CD4-positive, alpha-beta T cell treated with Interleukin-6 at 100 ng/mL for 8 hours (primary cell): Measurements from ENCODE around the gene KRTAP1-1.
"Not testable (repeated sequence)": the region's sequence is repeated elsewhere in the genome, so short reads cannot be mapped to it uniquely, and the experiment has no call there.

ENCODE experiments used
- DNase-seq: peaks from one replicate; pipeline ENCODE4 v3.0.0-alpha.2; 2020; ENCODE audit warnings: mixed read lengths, low spot score

KRTAP1-1 gene

GRCh38 chr17:41040783-41041571, at the start of gene KRTAP1-1:
Gene KRTAP1-1 (minus strand): TSS chr17:41041450. CDS start chr17:41041397, 53 bp downstream.
- not testable (repeated sequence) for DNase-seq

DNA sequence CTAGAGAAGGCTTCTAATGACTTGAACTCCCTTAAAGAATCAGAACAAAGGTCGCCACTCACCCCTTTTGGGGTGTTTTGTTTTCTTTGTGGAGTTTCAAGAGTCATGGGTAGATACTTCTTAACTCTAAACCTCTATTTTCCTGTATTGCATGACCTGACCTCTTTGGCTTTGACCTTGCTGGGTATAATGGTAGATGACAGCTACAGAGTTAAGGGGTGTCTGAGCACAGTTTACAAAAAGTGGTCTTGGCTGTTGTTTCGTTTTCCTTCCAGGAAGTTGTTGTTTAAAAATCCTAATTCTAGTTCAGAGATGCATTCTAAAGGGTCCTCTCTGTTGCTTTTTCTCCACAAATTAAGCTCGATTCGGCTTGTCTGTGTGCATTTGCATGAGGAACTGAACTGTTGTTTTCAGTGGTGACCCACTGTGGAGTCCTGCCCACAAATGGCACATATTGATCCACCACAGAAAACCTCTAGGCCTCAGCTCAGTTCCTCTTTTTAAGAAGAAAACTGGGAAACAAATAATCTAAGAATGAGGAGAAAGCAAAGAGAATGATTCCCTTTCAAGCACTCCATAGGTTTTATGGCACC, 47.6 kb upstream of the KRTAP1-1 start:
- DNase-seq, result not testable (repeated sequence)

DNA sequence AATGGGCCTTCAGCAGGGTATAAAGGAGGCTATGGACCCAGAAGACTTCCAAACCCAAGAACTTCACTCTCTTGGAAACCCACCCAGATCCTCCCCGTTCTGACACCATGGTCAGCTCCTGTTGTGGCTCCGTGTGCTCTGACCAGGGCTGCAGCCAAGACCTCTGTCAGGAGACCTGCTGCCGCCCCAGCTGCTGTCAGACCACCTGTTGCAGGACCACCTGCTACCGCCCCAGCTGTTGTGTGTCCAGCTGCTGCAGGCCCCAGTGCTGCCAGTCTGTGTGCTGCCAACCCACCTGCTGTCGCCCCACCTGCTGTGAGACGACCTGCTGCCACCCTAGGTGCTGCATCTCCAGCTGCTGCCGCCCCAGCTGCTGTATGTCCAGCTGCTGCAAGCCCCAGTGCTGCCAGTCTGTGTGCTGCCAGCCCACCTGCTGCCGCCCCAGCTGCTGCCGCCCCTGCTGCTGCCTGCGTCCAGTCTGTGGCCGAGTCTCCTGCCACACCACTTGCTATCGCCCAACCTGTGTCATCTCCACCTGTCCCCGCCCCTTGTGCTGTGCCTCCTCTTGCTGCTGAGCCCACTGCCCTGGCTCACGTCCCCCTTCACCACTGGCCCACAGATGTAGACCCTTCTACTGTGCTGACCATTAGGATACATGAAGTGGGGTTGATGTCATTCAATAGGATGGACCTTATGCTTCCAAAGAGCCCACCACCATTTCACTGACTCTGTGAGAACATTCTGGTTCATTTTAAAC, 43.0 kb upstream of the KRTAP1-1 start, which contains the start of gene KRTAP4-7:
KRTAP4-7 (plus strand) TSS at position 51 of the 757 bp plus-strand sequence; CDS start at position 108, 57 bp downstream.
- not testable (repeated sequence) for DNase-seq

- not testable (repeated sequence) for DNase-seq
Measured at GRCh38 chr17:41083427-41083826, 42.2 kb upstream of the KRTAP1-1 start.

DNA sequence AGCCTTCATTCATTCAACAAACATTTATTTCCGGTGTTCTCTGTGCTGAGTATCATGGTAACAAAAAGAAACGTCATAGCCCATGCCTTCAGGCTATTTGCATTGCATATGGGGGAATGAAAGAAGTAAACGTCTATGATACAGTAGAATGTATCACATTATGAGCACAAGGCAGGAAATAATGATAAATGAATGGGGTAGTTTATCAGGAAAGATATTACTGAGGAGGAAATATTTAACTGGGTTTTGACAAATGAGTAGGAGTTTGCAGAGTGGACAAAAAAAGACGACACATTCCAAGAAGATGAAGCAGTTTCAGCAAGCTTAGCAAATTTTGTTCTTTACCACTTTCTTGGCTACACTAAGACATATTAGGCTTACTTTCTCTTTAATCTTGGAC, 41.4 kb upstream of the KRTAP1-1 start:
- DNase-seq, result no peak

DNA sequence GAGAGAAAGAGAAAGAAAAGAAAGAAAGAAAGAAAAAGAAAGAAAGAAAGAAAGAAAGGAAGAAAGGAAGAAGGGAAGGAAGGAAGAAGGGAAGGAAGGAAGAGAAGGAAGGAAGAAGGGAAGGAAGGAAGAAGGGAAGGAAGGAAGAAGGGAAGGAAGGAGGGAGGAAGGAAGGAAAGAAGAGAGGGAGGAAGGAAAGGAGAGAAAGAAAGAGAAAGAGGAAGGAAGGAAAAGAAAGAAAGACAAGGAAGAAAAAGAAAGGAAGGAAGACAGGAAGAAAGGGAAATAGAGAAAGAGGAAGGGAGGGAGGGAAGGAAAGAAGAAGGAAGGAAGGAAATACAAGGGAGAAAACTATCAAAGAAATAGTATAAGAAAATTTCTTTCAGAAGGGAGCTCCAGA, 35.5 kb upstream of the KRTAP1-1 start:
- DNase-seq, result no peak

DNA sequence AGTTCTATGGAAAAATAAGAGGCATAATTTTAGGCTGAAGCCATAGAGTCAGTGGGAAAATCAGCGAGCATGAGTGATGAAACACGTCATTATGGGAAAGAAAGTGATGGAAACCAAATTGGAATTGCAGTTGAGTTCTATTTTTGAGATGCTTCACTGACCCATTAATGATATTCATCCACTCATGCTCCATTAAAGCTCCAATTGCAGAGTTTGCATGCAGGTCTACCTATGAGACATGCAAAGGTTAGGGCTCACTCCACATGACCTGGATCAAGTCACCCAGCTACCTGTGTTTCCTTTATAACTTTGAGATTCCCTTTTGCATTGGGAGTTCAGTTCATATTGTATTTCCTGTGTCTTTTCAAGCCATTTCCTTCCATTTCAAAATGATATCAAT, 32.4 kb upstream of the KRTAP1-1 start:
- no peak for DNase-seq

GRCh38 chr17:41071606-41072360, 30.5 kb upstream of the KRTAP1-1 start:
- no peak for DNase-seq

- no peak for DNase-seq
Measured at GRCh38 chr17:41069031-41069430, 27.8 kb upstream of the KRTAP1-1 start.

DNA sequence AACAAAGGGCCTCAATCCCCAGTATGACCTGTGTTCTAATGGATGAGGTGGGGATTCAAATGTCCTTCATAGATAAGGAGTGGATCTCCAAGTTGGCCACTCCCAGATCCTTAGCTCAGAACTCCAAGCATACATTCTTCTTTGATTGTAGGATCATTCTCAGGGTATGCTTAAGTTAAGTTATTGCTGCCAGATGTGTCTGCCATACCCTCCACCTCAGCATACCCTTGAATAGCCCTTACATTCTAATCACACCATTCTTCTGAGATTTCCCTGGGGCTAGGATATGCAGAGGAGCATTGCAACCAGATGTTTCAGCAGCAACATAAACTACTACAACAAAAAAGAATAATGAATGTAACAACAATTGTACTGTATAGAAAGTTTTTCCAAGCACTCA, 26.0 kb upstream of the KRTAP1-1 start:
- no peak for DNase-seq

- no peak for DNase-seq
Measured at GRCh38 chr17:41065829-41066624, 24.8 kb upstream of the KRTAP1-1 start, which contains the start of gene KRTAP2-4. Gene KRTAP2-4 (minus strand): TSS chr17:41065879. CDS start chr17:41065845, 34 bp downstream.

- not testable (repeated sequence) for DNase-seq
Measured at GRCh38 chr17:41065016-41065689, 23.9 kb upstream of the KRTAP1-1 start.

DNA sequence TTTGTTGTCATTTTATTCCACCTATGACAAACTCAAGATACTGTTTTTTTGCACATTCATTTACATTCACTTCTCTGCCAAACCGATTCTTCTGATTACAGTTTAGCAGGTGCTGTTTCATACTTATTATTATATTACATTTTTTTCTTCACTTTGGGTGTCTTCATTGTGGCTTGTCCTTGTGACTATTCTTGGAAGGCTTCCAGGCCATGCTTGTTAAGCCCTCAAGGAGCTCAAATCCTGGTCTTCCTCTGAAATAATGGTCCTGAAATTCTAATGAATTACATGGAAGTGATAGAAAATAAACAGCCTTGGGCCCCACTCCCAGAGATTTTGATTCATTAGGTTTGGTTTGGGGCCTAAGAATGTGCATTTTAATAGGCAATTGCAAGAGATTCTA, 23.1 kb upstream of the KRTAP1-1 start:
- DNase-seq, result no peak

- no peak for DNase-seq
Measured at GRCh38 chr17:41063449-41063848, 22.2 kb upstream of the KRTAP1-1 start.

DNA sequence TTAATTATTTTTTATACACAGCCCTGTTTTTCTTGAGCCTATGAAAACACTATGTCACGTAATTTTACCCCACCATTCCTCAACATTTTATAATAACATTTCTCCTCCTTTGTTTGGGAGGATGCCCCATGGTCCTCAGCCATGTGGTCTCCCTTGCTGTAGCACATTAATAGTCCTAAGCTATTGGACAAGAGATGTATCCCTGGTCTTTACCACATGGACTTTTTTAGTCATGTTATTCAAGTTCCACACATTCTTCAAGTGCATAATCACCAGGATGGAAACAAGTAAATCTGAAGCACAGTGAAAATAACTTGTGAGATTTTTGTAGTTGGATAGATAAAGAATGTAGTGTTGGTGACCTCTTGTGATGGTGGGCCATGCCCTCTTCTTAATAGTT, 20.7 kb upstream of the KRTAP1-1 start:
- no peak for DNase-seq

DNA sequence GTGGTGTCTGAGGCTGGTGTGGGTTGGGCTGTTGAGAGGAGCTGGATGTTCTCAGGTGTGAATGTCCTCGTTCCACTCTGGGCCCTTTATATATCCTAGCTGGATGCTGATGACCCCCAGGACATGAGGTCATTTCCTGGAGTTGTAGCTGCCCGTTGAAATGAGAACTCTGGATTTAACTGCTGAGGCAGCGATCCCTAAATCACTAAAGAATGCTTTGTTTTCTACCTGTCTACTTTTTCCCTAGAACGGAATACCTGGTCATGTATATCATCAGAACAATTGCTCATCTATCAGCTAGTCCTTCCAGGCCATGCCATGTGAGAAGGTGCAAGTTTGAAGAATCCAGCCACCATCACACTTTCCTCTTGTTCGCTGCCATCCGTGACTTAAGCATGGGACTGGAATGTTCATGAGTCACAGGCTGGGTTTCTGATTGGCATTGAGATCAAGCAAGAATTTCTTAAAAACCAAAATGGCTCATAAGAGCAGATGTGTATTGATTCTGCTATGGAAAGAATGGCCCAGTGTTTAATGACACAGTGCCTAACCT, 18.9 kb upstream of the KRTAP1-1 start, which contains the start of gene KRTAP2-3:
KRTAP2-3 (minus strand) TSS at position 63 of the 553 bp plus-strand sequence. CDS start 64 bp downstream, outside the sequence.
- no peak for DNase-seq

DNA sequence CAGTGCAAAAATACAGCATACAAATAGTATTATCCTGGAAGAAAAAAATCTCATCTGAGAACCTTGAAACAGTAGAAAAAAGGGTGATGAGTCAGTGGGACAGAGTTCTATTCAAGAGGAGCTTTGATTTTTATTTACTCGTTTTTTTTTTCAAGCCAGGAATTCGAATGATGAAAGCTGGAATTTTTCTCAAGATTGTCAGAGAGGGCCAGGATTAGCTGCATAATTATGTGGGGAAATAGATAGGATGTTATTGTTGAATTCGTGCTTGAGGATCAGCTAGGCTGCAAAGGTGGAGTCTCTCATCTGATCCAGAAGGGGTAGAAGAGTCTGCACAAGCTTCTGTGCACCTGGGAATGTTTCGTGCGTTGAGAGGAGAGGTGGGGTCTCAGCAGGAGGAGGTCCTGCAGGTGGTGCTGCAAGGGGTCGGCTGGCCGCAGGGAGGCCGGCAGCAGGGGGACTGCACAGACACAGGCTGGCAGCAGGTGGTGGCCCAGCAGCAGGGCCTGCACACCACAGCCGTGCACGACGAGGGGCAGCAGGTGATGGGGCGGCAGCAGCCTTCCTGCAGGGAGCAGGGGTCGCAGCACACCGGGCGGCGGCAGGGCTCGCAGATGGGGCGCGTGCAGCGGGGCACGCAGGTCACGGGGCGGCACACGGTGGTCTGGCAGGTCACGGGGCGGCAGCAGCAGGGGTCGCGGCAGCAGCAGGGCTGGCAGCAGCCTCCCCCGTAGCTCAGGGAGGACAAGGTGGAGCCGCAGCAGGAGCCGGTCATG, 18.2 kb upstream of the KRTAP1-1 start:
- DNase-seq, result not testable (repeated sequence)

DNA sequence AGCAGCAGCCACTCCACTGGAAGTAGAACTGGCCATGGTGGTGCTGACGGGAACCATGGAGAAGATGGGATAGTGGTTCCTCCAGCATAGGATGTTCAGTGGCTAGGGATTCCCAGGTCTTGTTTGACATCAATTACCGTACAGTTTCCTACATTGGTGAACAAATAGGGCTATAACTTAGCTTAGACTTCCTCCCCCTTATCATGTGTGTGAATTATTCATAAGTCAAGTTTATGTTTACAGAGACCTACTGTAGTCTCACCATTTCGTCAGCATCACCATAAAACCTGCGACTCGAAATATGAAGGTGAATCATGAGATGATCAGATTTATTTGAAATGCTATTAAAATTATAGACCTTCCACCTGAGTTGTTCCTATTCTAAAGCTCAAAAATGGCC, 17.5 kb upstream of the KRTAP1-1 start:
- DNase-seq, result no peak

GRCh38 chr17:41057547-41057946, 16.3 kb upstream of the KRTAP1-1 start:
- no peak for DNase-seq
